CD4-positive, alpha-beta T cell treated with Interleukin-4 for 1 hour (primary cell): ENCODE results near the gene UBE2Z.

Experiments used
- DNase-seq, 2 donors: peaks; one replicate each; pipeline ENCODE4 v3.0.0-alpha.2; 2020 to 2022

The UBE2Z gene

GRCh38 chr17:48961516-48962233 is 53.5 kb downstream of the UBE2Z start:
- no peak for DNase-seq

- DNase-seq = no peak
Observed at GRCh38 chr17:48970224-48970623, 62.0 kb downstream of the UBE2Z start.

- DNase-seq = no peak
Observed at GRCh38 chr17:48970865-48971687, 62.9 kb downstream of the UBE2Z start.

GRCh38 chr17:48972749-48973097 is 64.5 kb downstream of the UBE2Z start:
- no peak for DNase-seq

GRCh38 chr17:48973806-48974205 is 65.6 kb downstream of the UBE2Z start:
- no peak for DNase-seq
